Measurements from ENCODE around the gene NLGN4X.

GRCh38 chrX:6131287-6131686 lies 97.4 kb downstream of the NLGN4X start:
- TF ChIP-seq CTCF (IDR thresholded peaks at IDR 0.05; ENCODE audit: insufficient read depth, low read length, poor library complexity, severe bottlenecking) (no peak), EZH2phosphoT487 (conservative IDR thresholded peaks at IDR 0.05; ENCODE audit: low read length) (no peak)

All from SU-DHL-6 (cell line).